Gastroesophageal sphincter (tissue), 4 donors: ENCODE measurements around the gene CLASP1. TPM values are rescaled to one million over a fixed set of nuclear protein-coding genes. Genes with fewer than 3 reads are reported as not detected.

ENCODE experiments used
- ATAC-seq: fragments of 150-250 bp; one replicate; pipeline ENCODE4 v1.9.1; 2016; ENCODE audit warnings: mild to moderate bottlenecking, moderate library complexity
- H3K27ac ChIP-seq, 4 donors: fragments of 200-600 bp; sonication (generic) in 3 of 4; 1 replicate in 3 of 4; 2 replicates in 1 of 4; pipeline ENCODE4 v1.5.1; 2016 to 2019
- H3K27me3 ChIP-seq: fragments of 200-600 bp; sonication (generic); one replicate; pipeline ENCODE4 v1.5.1; 2019
- H3K36me3 ChIP-seq, 2 donors: fragments of 200-600 bp; sonication (generic); one replicate each; pipeline ENCODE4 v1.5.1; 2019; ENCODE audit warnings: control low read depth in 1 of 2
- H3K4me1 ChIP-seq, 3 donors: fragments of 200-600 bp; sonication (generic); 1 replicate in 2 of 3; 2 replicates in 1 of 3; pipeline ENCODE4 v1.5.1; 2016 to 2019; ENCODE audit warnings: control low read depth in 2 of 3
- H3K4me3 ChIP-seq, 2 donors: fragments of 200-600 bp; sonication (generic); one replicate each; pipeline ENCODE4 v1.5.1; 2019; ENCODE audit warnings: mild to moderate bottlenecking in 1 of 2, moderate library complexity in 1 of 2
- H3K9me3 ChIP-seq, 3 donors: fragments of 200-600 bp; sonication (generic); one replicate each; pipeline ENCODE4 v1.5.1; 2017 to 2019; ENCODE audit warnings: control low read depth in 2 of 3
- CTCF ChIP-seq, 4 experiments: fragments of 200-600 bp in 2 of 4; fragments of 450-650 bp in 2 of 4; sonication (generic) in 1 of 4; IDR thresholded peaks; one replicate each; pipeline ENCODE4 v1.5.1; 2017 to 2019; ENCODE audit warnings: antibody characterized with exemption in 4 of 4, mild to moderate bottlenecking in 2 of 4, moderate library complexity in 2 of 4
- EP300 ChIP-seq: sonication (generic); formaldehyde crosslinking; IDR thresholded peaks from one replicate; pipeline ENCODE4 v1.6.1; 2017; ENCODE audit warnings: antibody characterized with exemption, mild to moderate bottlenecking
- POLR2A ChIP-seq, 2 donors: fragments of 450-650 bp; IDR thresholded peaks; one replicate each; pipeline ENCODE4 v1.6.1; 2017; ENCODE audit warnings: antibody characterized with exemption in 2 of 2, mild to moderate bottlenecking in 2 of 2, moderate library complexity in 1 of 2
- POLR2AphosphoS5 ChIP-seq: sonication (generic); formaldehyde crosslinking; IDR thresholded peaks from one replicate; pipeline ENCODE4 v1.6.1; 2017; ENCODE audit warnings: antibody characterized with exemption
- WGBS, 2 donors: methylation state at CpG; one replicate each; pipeline ENCODE4 v1.1.5; 2018; ENCODE audit warnings: low coverage in 1 of 2; 5-methylcytosine and 5-hydroxymethylcytosine counted together
- total RNA-seq, 4 donors: library from RNA; depleted of rRNA; stranded (reverse); fragments of >200 nt; gene quantifications; one replicate each; pipeline ENCODE4 v1.1.0, GENCODE V29; 2016

The CLASP1 gene
- 100 to 1,000 TPM in 1 of 4 donors, 10 to 100 TPM in 3; 72.0 to 108 (median 84.7) TPM for total RNA-seq

GRCh38 chr2:121649149-121649595 is at the start of gene CLASP1:
CLASP1 (minus strand) TSS chr2:121649462; CDS start chr2:121605895, 43,567 bp downstream.
- WGBS, 2 donors: 0% methylated on average over 19 of the region's 36 CpGs; no CpG with 5 or more reads in 1 of the 2 donors
- H3K9me3 ChIP-seq: no peaks in the 10 kb centered on the region
- peak within 1 kb of the TSS; percentile 66 to 74 for H3K4me3 ChIP-seq
- no peaks in the 10 kb centered on the region for H3K36me3 ChIP-seq
- peak; percentile 52 for ATAC-seq
- H3K27ac ChIP-seq: peak within 1 kb of the TSS; percentile 88 to 98 (median 95)
- H3K27me3 ChIP-seq: no peaks in the 10 kb centered on the region
- TF ChIP-seq EP300 (no peak), POLR2A (IDR thresholded peaks at IDR 0.05) (no peak), POLR2AphosphoS5 (no peak)
- H3K4me1 ChIP-seq: peaks cover 0 to 62% (median 24%) of the 10 kb centered on the region in 3 donors

GRCh38 chr2:121698318-121698930 is 49.2 kb upstream of the CLASP1 start:
- TF ChIP-seq CTCF (IDR thresholded peaks at IDR 0.05): no peak
- no peak for TF ChIP-seq POLR2A (IDR thresholded peaks at IDR 0.05)
- no peak for TF ChIP-seq POLR2AphosphoS5
- TF ChIP-seq EP300: no peak
- H3K27me3 ChIP-seq: no peaks in the 10 kb centered on the region
- ATAC-seq: no peak
- H3K36me3 ChIP-seq: no peaks in the 10 kb centered on the region
- 85 to 86% methylated on average over 11 of the region's 11 CpGs for WGBS, 2 donors
- H3K27ac ChIP-seq: no peak overlapping the region
- H3K4me3 ChIP-seq: no peak overlapping the region
- peaks cover 0 to 52% (median 2%) of the 10 kb centered on the region in 3 donors for H3K4me1 ChIP-seq
- no peaks in the 10 kb centered on the region for H3K9me3 ChIP-seq

GRCh38 chr2:121697108-121697631 is 47.9 kb upstream of the CLASP1 start:
- Histone ChIP-seq H3K9me3 (no peaks in the 10 kb centered on the region), H3K27ac (no peak overlapping the region), H3K36me3 (no peaks in the 10 kb centered on the region), H3K4me1 (peaks cover 0 to 52% (median 2%) of the 10 kb centered on the region in 3 donors), H3K4me3 (no peak overlapping the region), H3K27me3 (no peaks in the 10 kb centered on the region)
- TF ChIP-seq CTCF (IDR thresholded peaks at IDR 0.05) (no peak), POLR2A (IDR thresholded peaks at IDR 0.05) (no peak), POLR2AphosphoS5 (no peak), EP300 (no peak)
- 28 to 80% methylated on average over 1 to 3 of the region's 4 CpGs for WGBS, 2 donors
- no peak for ATAC-seq

GRCh38 chr2:121696410-121696930 is 47.2 kb upstream of the CLASP1 start:
- ATAC-seq: no peak
- H3K9me3 ChIP-seq: no peaks in the 10 kb centered on the region
- peaks cover 0 to 52% (median 2%) of the 10 kb centered on the region in 3 donors for H3K4me1 ChIP-seq
- 90% methylated on average over 2 of the region's 7 CpGs; no CpG with 5 or more reads in 1 of the 2 donors for WGBS, 2 donors
- no peaks in the 10 kb centered on the region for H3K36me3 ChIP-seq
- H3K4me3 ChIP-seq: no peak overlapping the region
- TF ChIP-seq POLR2A (IDR thresholded peaks at IDR 0.05) (no peak), POLR2AphosphoS5 (no peak), EP300 (no peak), CTCF (IDR thresholded peaks at IDR 0.05) (no peak)
- no peak overlapping the region for H3K27ac ChIP-seq
- H3K27me3 ChIP-seq: no peaks in the 10 kb centered on the region

GRCh38 chr2:121695171-121695451 is 45.8 kb upstream of the CLASP1 start:
- no peak for TF ChIP-seq EP300
- TF ChIP-seq CTCF (IDR thresholded peaks at IDR 0.05): no peak
- TF ChIP-seq POLR2AphosphoS5: no peak
- no peak for TF ChIP-seq POLR2A (IDR thresholded peaks at IDR 0.05)
- peaks cover 0 to 46% (median 2%) of the 10 kb centered on the region in 3 donors for H3K4me1 ChIP-seq
- peak; percentile 8 for ATAC-seq
- no peaks in the 10 kb centered on the region for H3K9me3 ChIP-seq
- WGBS, 2 donors: 71% methylated on average over 2 of the region's 2 CpGs; no CpG with 5 or more reads in 1 of the 2 donors
- peak overlapping the region; percentile 47 to 77 (median 69) for H3K27ac ChIP-seq
- H3K36me3 ChIP-seq: no peaks in the 10 kb centered on the region
- H3K4me3 ChIP-seq: no peak overlapping the region
- H3K27me3 ChIP-seq: no peaks in the 10 kb centered on the region
